Liver (tissue), 9 donors: ENCODE measurements around the gene PPP2R2B. TPM values are rescaled to one million over a fixed set of nuclear protein-coding genes. Genes with fewer than 3 reads are reported as not detected.

Experiments used
- DNase-seq: peaks from one replicate; pipeline ENCODE4 v3.0.0-alpha.2; 2017; ENCODE audit warnings: low spot score
- H3K27ac ChIP-seq, 2 donors: one replicate each; pipeline ENCODE4 v1.7.0; 2013; ENCODE audit warnings: inconsistent platforms in 2 of 2, low read length in 2 of 2, control low read depth in 1 of 2, low read depth in 1 of 2, mild to moderate bottlenecking in 1 of 2
- H3K27me3 ChIP-seq, 4 donors: one replicate each; pipeline versions ENCODE4 v1.6.1 to v1.7.0; 2013; ENCODE audit warnings: low read length in 3 of 4, inconsistent platforms in 1 of 4, mild to moderate bottlenecking in 1 of 4, moderate library complexity in 1 of 4; ENCODE audit not compliant: control insufficient read depth in 4 of 4, insufficient read depth in 4 of 4
- H3K36me3 ChIP-seq, 4 donors: one replicate each; pipeline versions ENCODE4 v1.6.1 to v1.7.0; 2013; ENCODE audit warnings: low read length in 3 of 4, mild to moderate bottlenecking in 3 of 4, low read depth in 1 of 4, moderate library complexity in 1 of 4; ENCODE audit not compliant: control insufficient read depth in 4 of 4, insufficient read depth in 3 of 4
- H3K4me1 ChIP-seq, 4 donors: one replicate each; pipeline versions ENCODE4 v1.6.1 to v1.7.0; 2013; ENCODE audit warnings: low read length in 3 of 4, mild to moderate bottlenecking in 3 of 4, moderate library complexity in 1 of 4; ENCODE audit not compliant: control insufficient read depth in 4 of 4, insufficient read depth in 4 of 4
- H3K4me3 ChIP-seq, 3 donors: one replicate each; pipeline versions ENCODE4 v1.6.1 to v1.7.0; 2013; ENCODE audit warnings: low read length in 3 of 3, control low read depth in 1 of 3, low read depth in 1 of 3, mild to moderate bottlenecking in 1 of 3
- H3K9ac ChIP-seq, 2 donors: one replicate each; pipeline ENCODE4 v1.7.0; 2013; ENCODE audit warnings: low read length in 2 of 2, mild to moderate bottlenecking in 2 of 2, moderate library complexity in 2 of 2, control low read depth in 1 of 2, low read depth in 1 of 2
- H3K9me3 ChIP-seq, 4 donors: one replicate each; pipeline versions ENCODE4 v1.6.1 to v1.7.0; 2013; ENCODE audit warnings: low read length in 3 of 4; ENCODE audit not compliant: control insufficient read depth in 4 of 4
- EGR1 ChIP-seq, 2 donors: IDR thresholded peaks; 2 replicates each; pipeline ENCODE4 v1.6.1; 2016 to 2018; ENCODE audit warnings: antibody characterized with exemption in 2 of 2, low read depth in 2 of 2
- FOXA1 ChIP-seq: IDR thresholded peaks from 2 replicates; pipeline ENCODE4 v1.6.1; 2016; ENCODE audit warnings: antibody characterized with exemption
- FOXA2 ChIP-seq: IDR thresholded peaks from 2 replicates; pipeline ENCODE4 v1.6.1; 2016; ENCODE audit warnings: antibody characterized with exemption
- GABPA ChIP-seq, 2 donors: IDR thresholded peaks in 1 of 2; conservative IDR thresholded peaks in 1 of 2; 2 replicates each; pipeline ENCODE4 v1.6.1; 2016; ENCODE audit warnings: antibody characterized with exemption in 2 of 2, mild to moderate bottlenecking in 1 of 2, moderate library complexity in 1 of 2
- HNF4A ChIP-seq, 2 donors: conservative IDR thresholded peaks; 2 replicates each; pipeline ENCODE4 v1.6.1; 2016; ENCODE audit warnings: antibody characterized with exemption in 2 of 2, mild to moderate bottlenecking in 2 of 2
- HNF4G ChIP-seq: IDR thresholded peaks from 2 replicates; pipeline ENCODE4 v1.6.1; 2016; ENCODE audit warnings: antibody characterized with exemption
- NR2F2 ChIP-seq: IDR thresholded peaks from 2 replicates; pipeline ENCODE4 v1.6.1; 2016; ENCODE audit warnings: antibody characterized with exemption
- RAD21 ChIP-seq, 2 donors: IDR thresholded peaks; 2 replicates each; pipeline ENCODE4 v1.6.1; 2016; ENCODE audit warnings: antibody characterized with exemption in 2 of 2, mild to moderate bottlenecking in 2 of 2
- RXRA ChIP-seq, 2 donors: IDR thresholded peaks; 2 replicates each; pipeline ENCODE4 v1.6.1; 2017 to 2018; ENCODE audit warnings: antibody characterized with exemption in 2 of 2, mild to moderate bottlenecking in 1 of 2
- TAF1 ChIP-seq: conservative IDR thresholded peaks from 2 replicates; pipeline ENCODE4 v1.6.1; 2016; ENCODE audit warnings: antibody characterized with exemption, mild to moderate bottlenecking
- YY1 ChIP-seq: IDR thresholded peaks from 2 replicates; pipeline ENCODE4 v1.6.1; 2016; ENCODE audit warnings: antibody characterized with exemption, mild to moderate bottlenecking
- WGBS: extraction: QIAGEN DNeasy Blood & Tissue Kit; methylation state at CpG from one replicate; pipeline ENCODE4 v1.1.7; 2013; 5-methylcytosine and 5-hydroxymethylcytosine counted together
- polyA plus RNA-seq, 2 donors: library from polyadenylated mRNA; stranded (reverse) in 1 of 2; unstranded in 1 of 2; fragments of 200-250 nt in 1 of 2; fragments of >200 nt in 1 of 2; fragmentation: Nextera tagmentation in 1 of 2; extraction: Ambion mirVana in 1 of 2; gene quantifications; one replicate each; pipeline versions ENCODE4 v1.2.1 to v1.2.3, GENCODE V29; 2013 to 2015
- total RNA-seq, 2 donors: library from RNA; depleted of rRNA; stranded (reverse); fragments of >200 nt; gene quantifications; one replicate each; pipeline ENCODE4 v1.2.3, GENCODE V29; 2014
- TF ChIP-seq, protein P1 (sequence below): IDR thresholded peaks from 2 replicates; pipeline ENCODE4 v1.6.1; 2016; ENCODE audit warnings: antibody characterized with exemption
- TF ChIP-seq, protein P2 (sequence below): IDR thresholded peaks from 2 replicates; pipeline ENCODE4 v1.6.1; 2016; ENCODE audit warnings: antibody characterized with exemption
- TF ChIP-seq, protein P3 (sequence below): fragments of 150-350 bp; IDR thresholded peaks from 2 replicates; pipeline ENCODE4 v1.5.1; 2017; ENCODE audit warnings: improper control_type of control experiment, low read depth, low read length; ENCODE audit not compliant: missing input control
- TF ChIP-seq, protein P4 (sequence below): IDR thresholded peaks from 2 replicates; pipeline ENCODE4 v1.6.1; 2016; ENCODE audit warnings: antibody characterized with exemption, mild to moderate bottlenecking
- TF ChIP-seq, protein P5 (sequence below): IDR thresholded peaks from 2 replicates; pipeline ENCODE4 v1.6.1; 2016; ENCODE audit warnings: antibody characterized with exemption
- donor health status: healthy.
- donor health status: healthy.
- donor health status: healthy.
- donor health status: healthy.
- donor health status: healthy.

The PPP2R2B gene
- total and polyA plus RNA-seq, 4 donors = 0.15 to 6.3 (median 0.40) TPM

DNA sequence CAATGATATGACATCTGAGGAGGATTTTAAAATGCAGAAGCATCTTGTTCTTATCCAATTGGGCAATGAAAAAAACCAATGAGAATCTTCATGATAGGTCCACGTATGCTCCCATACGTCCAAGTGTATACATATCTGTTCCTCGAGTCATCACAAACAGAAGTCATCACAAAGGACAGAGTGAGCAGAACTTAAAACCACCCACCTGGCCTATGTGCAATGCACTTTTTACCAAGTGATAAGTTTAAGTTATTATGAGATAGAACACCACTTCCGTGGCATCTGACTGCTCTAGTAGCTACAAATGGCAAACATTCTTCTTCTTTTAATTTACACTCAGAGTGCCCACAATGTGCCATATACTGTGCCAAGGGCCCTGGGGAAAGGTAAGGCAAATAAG, 82.4 kb downstream of the PPP2R2B start:
- Histone ChIP-seq H3K36me3 (no peaks in the 10 kb centered on the region), H3K9me3 (no peaks in the 10 kb centered on the region), H3K9ac (no peak overlapping the region), H3K4me1 (peaks cover 0 to 2% (median 0%) of the 10 kb centered on the region in 4 donors), H3K27ac (no peak overlapping the region), H3K4me3 (no peak overlapping the region), H3K27me3 (no peaks in the 10 kb centered on the region)
- WGBS = 84% methylated on average over 4 of the region's 4 CpGs
- DNase-seq = no peak
- TF ChIP-seq HNF4G (no peak), GABPA (IDR thresholded peaks at IDR 0.05 in 1 of 2, conservative IDR thresholded peaks at IDR 0.05 in 1 of 2) (no peak), TAF1 (no peak), FOXA1 (no peak), EGR1 (IDR thresholded peaks at IDR 0.05; ENCODE audit: low read depth in 2 of 2) (no peak), RAD21 (IDR thresholded peaks at IDR 0.05) (no peak), NR2F2 (no peak)
- TF ChIP-seq, protein P1, sequence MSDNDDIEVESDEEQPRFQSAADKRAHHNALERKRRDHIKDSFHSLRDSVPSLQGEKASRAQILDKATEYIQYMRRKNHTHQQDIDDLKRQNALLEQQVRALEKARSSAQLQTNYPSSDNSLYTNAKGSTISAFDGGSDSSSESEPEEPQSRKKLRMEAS = no peak

DNA sequence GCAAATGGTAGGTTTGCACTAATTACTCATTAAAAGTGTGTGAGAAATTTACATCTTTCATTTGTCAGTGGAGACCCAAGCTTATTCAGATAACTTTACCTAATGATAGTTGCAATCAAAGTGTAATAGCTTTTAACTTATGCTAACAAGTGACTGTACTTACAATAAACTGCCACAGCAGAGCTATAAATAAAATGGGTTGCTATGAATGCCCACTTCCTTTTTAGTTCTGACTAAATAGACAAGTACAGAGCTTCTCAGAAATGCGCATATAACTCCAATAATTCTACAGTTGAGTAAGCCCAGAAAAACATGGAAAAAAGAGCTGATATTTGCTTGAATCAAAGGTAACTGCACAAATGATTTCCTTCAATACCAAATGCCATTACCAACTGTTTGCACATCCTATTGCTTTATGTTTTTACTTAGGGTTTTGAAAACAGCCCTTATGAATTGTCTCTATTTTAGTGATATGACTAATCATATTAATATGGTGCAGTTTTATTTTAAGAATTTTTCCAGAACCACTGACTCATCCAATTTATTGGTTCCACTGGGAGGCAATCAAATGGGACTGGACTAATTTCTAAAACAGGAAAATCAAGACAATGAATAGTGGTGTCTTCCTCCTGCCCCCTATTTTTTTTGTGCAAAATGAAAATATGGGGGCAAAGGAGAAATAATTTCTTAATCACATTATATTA, 84.1 kb downstream of the PPP2R2B start:
- Histone ChIP-seq H3K27ac (no peak overlapping the region), H3K27me3 (no peaks in the 10 kb centered on the region), H3K9me3 (no peaks in the 10 kb centered on the region), H3K4me1 (peaks cover 0 to 2% (median 0%) of the 10 kb centered on the region in 4 donors), H3K36me3 (no peaks in the 10 kb centered on the region), H3K4me3 (no peak overlapping the region), H3K9ac (no peak overlapping the region)
- TF ChIP-seq HNF4A (conservative IDR thresholded peaks at IDR 0.05) = no peak
- no peak for TF ChIP-seq YY1
- TF ChIP-seq, protein P2, sequence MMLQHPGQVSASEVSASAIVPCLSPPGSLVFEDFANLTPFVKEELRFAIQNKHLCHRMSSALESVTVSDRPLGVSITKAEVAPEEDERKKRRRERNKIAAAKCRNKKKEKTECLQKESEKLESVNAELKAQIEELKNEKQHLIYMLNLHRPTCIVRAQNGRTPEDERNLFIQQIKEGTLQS = no peak
- no peak for TF ChIP-seq RAD21 (IDR thresholded peaks at IDR 0.05)
- TF ChIP-seq RXRA (IDR thresholded peaks at IDR 0.05) = no peak
- TF ChIP-seq, protein P3, sequence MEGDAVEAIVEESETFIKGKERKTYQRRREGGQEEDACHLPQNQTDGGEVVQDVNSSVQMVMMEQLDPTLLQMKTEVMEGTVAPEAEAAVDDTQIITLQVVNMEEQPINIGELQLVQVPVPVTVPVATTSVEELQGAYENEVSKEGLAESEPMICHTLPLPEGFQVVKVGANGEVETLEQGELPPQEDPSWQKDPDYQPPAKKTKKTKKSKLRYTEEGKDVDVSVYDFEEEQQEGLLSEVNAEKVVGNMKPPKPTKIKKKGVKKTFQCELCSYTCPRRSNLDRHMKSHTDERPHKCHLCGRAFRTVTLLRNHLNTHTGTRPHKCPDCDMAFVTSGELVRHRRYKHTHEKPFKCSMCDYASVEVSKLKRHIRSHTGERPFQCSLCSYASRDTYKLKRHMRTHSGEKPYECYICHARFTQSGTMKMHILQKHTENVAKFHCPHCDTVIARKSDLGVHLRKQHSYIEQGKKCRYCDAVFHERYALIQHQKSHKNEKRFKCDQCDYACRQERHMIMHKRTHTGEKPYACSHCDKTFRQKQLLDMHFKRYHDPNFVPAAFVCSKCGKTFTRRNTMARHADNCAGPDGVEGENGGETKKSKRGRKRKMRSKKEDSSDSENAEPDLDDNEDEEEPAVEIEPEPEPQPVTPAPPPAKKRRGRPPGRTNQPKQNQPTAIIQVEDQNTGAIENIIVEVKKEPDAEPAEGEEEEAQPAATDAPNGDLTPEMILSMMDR = no peak
- no peak for TF ChIP-seq HNF4G
- TF ChIP-seq EGR1 (IDR thresholded peaks at IDR 0.05; ENCODE audit: low read depth in 2 of 2) = no peak
- WGBS = 77% methylated on average over 1 of the region's 1 CpG
- no peak for DNase-seq

DNA sequence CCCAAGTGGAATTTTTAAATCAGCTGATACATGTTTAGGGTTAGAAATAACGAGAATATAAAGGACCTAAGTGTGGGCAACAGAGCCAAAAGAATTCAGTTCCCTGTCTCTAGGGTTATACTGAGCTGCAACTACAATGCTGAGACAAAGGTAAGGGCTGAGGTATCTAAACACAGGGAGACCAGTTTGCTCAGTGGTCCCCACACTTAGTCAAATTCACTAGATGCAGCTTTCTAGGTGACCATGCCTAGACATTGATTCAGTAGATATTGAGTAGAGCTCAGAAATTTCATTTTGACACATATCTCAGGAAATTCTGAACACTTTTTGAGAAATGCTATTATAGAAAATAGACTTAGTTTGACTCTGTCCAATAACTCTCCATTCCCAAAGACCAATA, 84.8 kb downstream of the PPP2R2B start:
- Histone ChIP-seq H3K4me1 (peaks cover 0 to 2% (median 0%) of the 10 kb centered on the region in 4 donors), H3K9ac (no peak overlapping the region), H3K27ac (no peak overlapping the region), H3K9me3 (no peaks in the 10 kb centered on the region), H3K4me3 (no peak overlapping the region), H3K27me3 (no peaks in the 10 kb centered on the region), H3K36me3 (no peaks in the 10 kb centered on the region)
- TF ChIP-seq FOXA2 (no peak), GABPA (IDR thresholded peaks at IDR 0.05 in 1 of 2, conservative IDR thresholded peaks at IDR 0.05 in 1 of 2) (no peak), NR2F2 (no peak), HNF4G (no peak), EGR1 (IDR thresholded peaks at IDR 0.05; ENCODE audit: low read depth in 2 of 2) (no peak), RAD21 (IDR thresholded peaks at IDR 0.05) (no peak), FOXA1 (no peak)
- TF ChIP-seq, protein P4, sequence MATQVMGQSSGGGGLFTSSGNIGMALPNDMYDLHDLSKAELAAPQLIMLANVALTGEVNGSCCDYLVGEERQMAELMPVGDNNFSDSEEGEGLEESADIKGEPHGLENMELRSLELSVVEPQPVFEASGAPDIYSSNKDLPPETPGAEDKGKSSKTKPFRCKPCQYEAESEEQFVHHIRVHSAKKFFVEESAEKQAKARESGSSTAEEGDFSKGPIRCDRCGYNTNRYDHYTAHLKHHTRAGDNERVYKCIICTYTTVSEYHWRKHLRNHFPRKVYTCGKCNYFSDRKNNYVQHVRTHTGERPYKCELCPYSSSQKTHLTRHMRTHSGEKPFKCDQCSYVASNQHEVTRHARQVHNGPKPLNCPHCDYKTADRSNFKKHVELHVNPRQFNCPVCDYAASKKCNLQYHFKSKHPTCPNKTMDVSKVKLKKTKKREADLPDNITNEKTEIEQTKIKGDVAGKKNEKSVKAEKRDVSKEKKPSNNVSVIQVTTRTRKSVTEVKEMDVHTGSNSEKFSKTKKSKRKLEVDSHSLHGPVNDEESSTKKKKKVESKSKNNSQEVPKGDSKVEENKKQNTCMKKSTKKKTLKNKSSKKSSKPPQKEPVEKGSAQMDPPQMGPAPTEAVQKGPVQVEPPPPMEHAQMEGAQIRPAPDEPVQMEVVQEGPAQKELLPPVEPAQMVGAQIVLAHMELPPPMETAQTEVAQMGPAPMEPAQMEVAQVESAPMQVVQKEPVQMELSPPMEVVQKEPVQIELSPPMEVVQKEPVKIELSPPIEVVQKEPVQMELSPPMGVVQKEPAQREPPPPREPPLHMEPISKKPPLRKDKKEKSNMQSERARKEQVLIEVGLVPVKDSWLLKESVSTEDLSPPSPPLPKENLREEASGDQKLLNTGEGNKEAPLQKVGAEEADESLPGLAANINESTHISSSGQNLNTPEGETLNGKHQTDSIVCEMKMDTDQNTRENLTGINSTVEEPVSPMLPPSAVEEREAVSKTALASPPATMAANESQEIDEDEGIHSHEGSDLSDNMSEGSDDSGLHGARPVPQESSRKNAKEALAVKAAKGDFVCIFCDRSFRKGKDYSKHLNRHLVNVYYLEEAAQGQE = no peak
- TF ChIP-seq, protein P1 = no peak
- TF ChIP-seq, protein P5, sequence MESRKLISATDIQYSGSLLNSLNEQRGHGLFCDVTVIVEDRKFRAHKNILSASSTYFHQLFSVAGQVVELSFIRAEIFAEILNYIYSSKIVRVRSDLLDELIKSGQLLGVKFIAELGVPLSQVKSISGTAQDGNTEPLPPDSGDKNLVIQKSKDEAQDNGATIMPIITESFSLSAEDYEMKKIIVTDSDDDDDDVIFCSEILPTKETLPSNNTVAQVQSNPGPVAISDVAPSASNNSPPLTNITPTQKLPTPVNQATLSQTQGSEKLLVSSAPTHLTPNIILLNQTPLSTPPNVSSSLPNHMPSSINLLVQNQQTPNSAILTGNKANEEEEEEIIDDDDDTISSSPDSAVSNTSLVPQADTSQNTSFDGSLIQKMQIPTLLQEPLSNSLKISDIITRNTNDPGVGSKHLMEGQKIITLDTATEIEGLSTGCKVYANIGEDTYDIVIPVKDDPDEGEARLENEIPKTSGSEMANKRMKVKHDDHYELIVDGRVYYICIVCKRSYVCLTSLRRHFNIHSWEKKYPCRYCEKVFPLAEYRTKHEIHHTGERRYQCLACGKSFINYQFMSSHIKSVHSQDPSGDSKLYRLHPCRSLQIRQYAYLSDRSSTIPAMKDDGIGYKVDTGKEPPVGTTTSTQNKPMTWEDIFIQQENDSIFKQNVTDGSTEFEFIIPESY = no peak
- WGBS = 89% methylated on average over 1 of the region's 1 CpG
- DNase-seq = no peak
